BLaER1 treated with 17β-estradiol and CSF1 and Interleukin-3, amounts not matched to agents 10 nM and 100 nM (cell line): ENCODE measurements around the gene KLHDC7A.

ENCODE experiments used
- H3K27ac ChIP-seq, 11 experiments: shearing (Covaris generic); formaldehyde crosslinking; 2 replicates each; pipeline ENCODE4 v1.8.1; 2022
- H3K27me3 ChIP-seq, 11 experiments: shearing (Covaris generic); formaldehyde crosslinking; 2 replicates each; pipeline ENCODE4 v1.8.1; 2022
- H3K36me3 ChIP-seq, 11 experiments: shearing (Covaris generic); formaldehyde crosslinking; 2 replicates each; pipeline ENCODE4 v1.8.1; 2022
- H3K4me1 ChIP-seq, 10 experiments: shearing (Covaris generic); formaldehyde crosslinking; 2 replicates each; pipeline ENCODE4 v1.8.1; 2022
- H3K4me2 ChIP-seq, 11 experiments: shearing (Covaris generic); formaldehyde crosslinking; 2 replicates each; pipeline ENCODE4 v1.8.1; 2022
- H3K4me3 ChIP-seq, 10 experiments: shearing (Covaris generic); formaldehyde crosslinking; 2 replicates each; pipeline ENCODE4 v1.8.1; 2022
- H3K9ac ChIP-seq, 11 experiments: shearing (Covaris generic); formaldehyde crosslinking; 2 replicates each; pipeline ENCODE4 v1.8.1; 2022
- H3K9me3 ChIP-seq, 11 experiments: shearing (Covaris generic); formaldehyde crosslinking; replicated peaks in 1 of 11; 2 replicates each; pipeline ENCODE4 v1.8.1; 2022
- H4K20me1 ChIP-seq, 11 experiments: shearing (Covaris generic); formaldehyde crosslinking; 2 replicates each; pipeline ENCODE4 v1.8.1; 2022
- Cebpa-rat ChIP-seq, 11 experiments: shearing (Covaris generic); IDR thresholded peaks; 2 replicates each; pipeline ENCODE4 v1.8.1; 2022

Gene KLHDC7A

DNA sequence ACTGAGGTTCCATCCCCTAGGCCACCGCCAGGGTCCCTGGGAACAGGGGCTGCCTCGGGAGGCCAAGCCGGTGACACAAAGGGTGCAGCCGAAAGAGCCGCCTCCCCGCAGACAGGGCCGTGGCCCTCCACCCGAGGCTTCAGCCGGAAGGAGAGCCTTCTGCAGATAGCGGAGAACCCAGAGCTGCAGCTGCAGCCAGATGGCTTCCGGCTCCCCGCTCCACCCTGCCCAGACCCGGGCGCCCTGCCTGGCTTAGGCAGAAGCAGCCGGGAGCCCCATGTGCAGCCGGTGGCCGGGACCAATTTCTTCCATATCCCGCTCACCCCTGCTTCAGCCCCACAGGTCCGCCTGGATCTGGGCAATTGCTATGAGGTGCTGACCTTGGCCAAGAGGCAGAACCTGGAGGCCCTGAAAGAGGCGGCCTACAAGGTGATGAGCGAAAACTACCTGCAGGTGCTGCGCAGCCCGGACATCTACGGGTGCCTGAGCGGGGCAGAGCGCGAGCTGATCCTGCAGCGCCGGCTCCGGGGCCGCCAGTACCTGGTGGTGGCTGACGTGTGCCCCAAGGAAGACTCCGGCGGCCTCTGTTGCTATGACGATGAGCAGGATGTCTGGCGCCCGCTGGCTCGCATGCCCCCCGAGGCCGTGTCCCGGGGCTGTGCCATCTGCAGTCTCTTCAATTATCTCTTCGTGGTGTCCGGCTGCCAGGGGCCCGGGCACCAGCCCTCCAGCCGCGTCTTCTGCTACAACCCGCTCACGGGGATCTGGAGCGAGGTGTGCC is 1.4 kb downstream of the KLHDC7A start:
- H3K27me3 ChIP-seq: peaks cover 0 to 30% (median 0%) of the 10 kb centered on the region in 11 experiments; a peak in 5 of 22 replicates
- H3K27ac ChIP-seq: peak overlapping the region in 10 of 11 experiments; percentile 39 to 96 (median 76); a peak in 19 of 22 replicates
- peaks cover 0 to 13% (median 0%) of the 10 kb centered on the region in 11 experiments; a peak in 4 of 22 replicates for H4K20me1 ChIP-seq
- TF ChIP-seq Cebpa-rat (IDR thresholded peaks at IDR 0.05): no peak
- no peaks in the 10 kb centered on the region for H3K36me3 ChIP-seq
- H3K9ac ChIP-seq: peak overlapping the region; percentile 11 to 87 (median 62); a peak in 19 of 22 replicates
- no peaks in the 10 kb centered on the region for H3K9me3 ChIP-seq
- H3K4me1 ChIP-seq: peaks cover 45 to 78% (median 69%) of the 10 kb centered on the region in 10 experiments
- H3K4me2 ChIP-seq: peak overlapping the region; percentile 88 to 100 (median 98)
- peak overlapping the region; percentile 46 to 72 (median 58) for H3K4me3 ChIP-seq

DNA sequence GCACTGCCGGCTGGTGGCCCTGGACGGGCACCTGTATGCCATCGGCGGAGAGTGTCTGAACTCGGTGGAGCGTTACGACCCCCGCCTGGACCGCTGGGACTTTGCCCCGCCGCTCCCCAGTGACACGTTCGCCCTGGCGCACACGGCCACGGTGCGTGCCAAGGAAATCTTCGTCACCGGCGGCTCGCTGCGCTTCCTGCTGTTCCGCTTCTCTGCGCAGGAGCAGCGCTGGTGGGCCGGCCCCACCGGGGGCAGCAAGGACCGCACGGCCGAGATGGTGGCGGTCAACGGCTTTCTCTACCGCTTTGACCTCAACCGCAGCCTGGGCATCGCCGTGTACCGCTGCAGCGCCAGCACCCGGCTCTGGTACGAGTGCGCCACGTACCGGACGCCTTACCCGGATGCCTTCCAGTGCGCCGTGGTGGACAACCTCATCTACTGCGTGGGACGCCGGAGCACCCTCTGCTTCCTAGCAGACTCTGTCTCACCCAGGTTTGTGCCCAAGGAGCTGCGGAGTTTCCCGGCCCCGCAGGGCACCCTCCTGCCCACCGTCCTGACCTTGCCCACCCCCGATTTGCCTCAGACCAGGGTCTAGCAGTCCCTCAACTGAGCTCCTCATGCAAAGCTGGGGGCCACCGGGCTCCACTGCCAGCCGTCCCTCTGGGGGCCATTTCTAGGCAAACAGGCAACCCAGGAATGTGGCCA is 2.1 kb downstream of the KLHDC7A start:
- H3K9me3 ChIP-seq: no peaks in the 10 kb centered on the region
- no peak for TF ChIP-seq Cebpa-rat (IDR thresholded peaks at IDR 0.05)
- H3K9ac ChIP-seq: peak overlapping the region in 10 of 11 experiments; percentile 11 to 87 (median 66); a peak in 18 of 22 replicates
- H3K4me1 ChIP-seq: peaks cover 45 to 76% (median 69%) of the 10 kb centered on the region in 10 experiments
- H3K36me3 ChIP-seq: no peaks in the 10 kb centered on the region
- H3K27me3 ChIP-seq: peaks cover 0 to 30% (median 0%) of the 10 kb centered on the region in 11 experiments; a peak in 5 of 22 replicates
- H4K20me1 ChIP-seq: peaks cover 0 to 13% (median 0%) of the 10 kb centered on the region in 11 experiments; a peak in 4 of 22 replicates
- H3K27ac ChIP-seq: peak overlapping the region in 9 of 11 experiments; percentile 39 to 96 (median 78); a peak in 18 of 22 replicates
- peak overlapping the region; percentile 46 to 72 (median 58) for H3K4me3 ChIP-seq
- peak overlapping the region; percentile 88 to 100 (median 98) for H3K4me2 ChIP-seq

DNA sequence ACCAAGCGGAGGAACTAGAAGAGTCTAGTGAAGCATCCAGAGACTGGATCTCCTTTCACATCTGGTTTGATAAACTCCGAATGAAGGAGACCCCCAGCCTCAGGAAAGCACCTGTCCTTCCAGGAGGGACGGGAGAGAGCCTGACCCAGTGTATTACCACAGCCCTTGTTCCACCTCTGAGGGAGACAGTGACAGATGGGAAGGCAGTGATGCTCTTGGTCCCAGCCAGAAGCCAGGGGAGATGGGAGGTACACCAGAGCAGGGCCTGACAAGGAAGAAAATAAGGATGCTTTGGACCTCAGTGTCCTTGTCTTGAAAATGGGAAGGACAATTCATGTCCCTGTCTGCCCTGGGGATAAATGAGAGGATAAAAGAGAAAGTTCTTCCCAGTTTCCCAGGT is 3.5 kb downstream of the KLHDC7A start:
- H3K9ac ChIP-seq: no peak overlapping the region
- peaks cover 0 to 13% (median 0%) of the 10 kb centered on the region in 11 experiments; a peak in 4 of 22 replicates for H4K20me1 ChIP-seq
- H3K9me3 ChIP-seq: no peaks in the 10 kb centered on the region
- H3K4me2 ChIP-seq: peak overlapping the region in 10 of 11 experiments; percentile 19 to 99 (median 94); a peak in 18 of 22 replicates
- no peak overlapping the region for H3K4me3 ChIP-seq
- no peak overlapping the region for H3K27ac ChIP-seq
- H3K27me3 ChIP-seq: peaks cover 0 to 30% (median 0%) of the 10 kb centered on the region in 11 experiments; a peak in 5 of 22 replicates
- no peak for TF ChIP-seq Cebpa-rat (IDR thresholded peaks at IDR 0.05)
- H3K4me1 ChIP-seq: peaks cover 39 to 67% (median 62%) of the 10 kb centered on the region in 10 experiments
- H3K36me3 ChIP-seq: no peaks in the 10 kb centered on the region

DNA sequence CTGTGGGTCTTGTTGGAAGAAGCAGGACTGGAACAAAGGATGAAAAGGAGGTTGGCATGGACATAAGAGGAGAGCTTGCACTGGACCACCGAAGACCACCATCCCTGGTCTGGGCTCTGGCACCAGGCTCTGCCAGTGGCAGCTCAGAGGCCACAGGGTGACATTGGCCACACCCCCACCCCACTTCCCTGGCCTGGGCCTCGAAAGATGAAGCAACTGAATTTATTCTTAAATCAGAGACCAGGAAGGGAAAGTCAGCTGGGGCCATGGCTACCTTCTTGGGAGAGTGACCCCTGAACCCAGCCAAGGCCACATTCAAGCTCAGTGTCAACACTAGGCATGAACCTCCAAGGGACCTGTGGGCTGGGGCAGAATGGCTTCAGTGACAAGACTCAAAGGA is 4.0 kb downstream of the KLHDC7A start:
- H3K4me1 ChIP-seq: peaks cover 35 to 63% (median 58%) of the 10 kb centered on the region in 10 experiments
- no peak for TF ChIP-seq Cebpa-rat (IDR thresholded peaks at IDR 0.05)

DNA sequence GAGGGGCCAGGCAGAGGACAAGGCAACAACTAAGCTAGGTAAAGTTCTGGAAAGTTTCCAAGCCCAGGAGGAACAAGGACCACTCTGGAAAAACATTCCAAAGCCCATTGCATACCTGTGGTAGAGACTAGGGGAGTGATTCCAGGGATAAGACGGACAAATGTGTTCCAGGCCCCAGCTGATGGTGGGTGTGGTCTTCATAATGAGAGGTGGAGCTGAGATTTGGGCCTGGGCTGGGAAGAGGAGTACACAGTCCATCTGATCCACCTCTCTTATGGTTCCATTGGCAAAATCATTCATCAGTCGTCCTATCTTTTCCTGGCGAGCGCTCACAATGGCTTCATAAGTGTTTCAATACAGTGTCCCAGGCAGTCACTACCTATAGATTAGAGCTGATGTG is 4.5 kb downstream of the KLHDC7A start:
- no peak for TF ChIP-seq Cebpa-rat (IDR thresholded peaks at IDR 0.05)
- Histone ChIP-seq H3K4me1 (peaks cover 33 to 62% (median 57%) of the 10 kb centered on the region in 10 experiments), H3K4me2 (peak overlapping the region in 9 of 11 experiments; percentile 19 to 99 (median 96); a peak in 14 of 22 replicates), H3K36me3 (no peaks in the 10 kb centered on the region), H3K9me3 (peaks cover 0 to 9% (median 7%) of the 10 kb centered on the region in 11 experiments; a peak in 8 of 22 replicates), H3K27me3 (peaks cover 0 to 30% (median 0%) of the 10 kb centered on the region in 11 experiments; a peak in 5 of 22 replicates), H4K20me1 (peaks cover 0 to 13% (median 0%) of the 10 kb centered on the region in 11 experiments; a peak in 4 of 22 replicates), H3K9ac (no peak overlapping the region), H3K27ac (no peak overlapping the region), H3K4me3 (no peak overlapping the region)

More for the DNA sequence above, 4.0 kb downstream of the KLHDC7A start:
- Histone ChIP-seq H4K20me1 (peaks cover 0 to 13% (median 0%) of the 10 kb centered on the region in 11 experiments; a peak in 4 of 22 replicates), H3K9me3 (peaks cover 0 to 4% (median 2%) of the 10 kb centered on the region in 11 experiments; a peak in 8 of 22 replicates), H3K27ac (no peak overlapping the region), H3K9ac (no peak overlapping the region), H3K36me3 (no peaks in the 10 kb centered on the region), H3K27me3 (peaks cover 0 to 30% (median 0%) of the 10 kb centered on the region in 11 experiments; a peak in 5 of 22 replicates), H3K4me2 (peak overlapping the region in 10 of 11 experiments; percentile 19 to 99 (median 94); a peak in 17 of 22 replicates), H3K4me3 (no peak overlapping the region)

DNA sequence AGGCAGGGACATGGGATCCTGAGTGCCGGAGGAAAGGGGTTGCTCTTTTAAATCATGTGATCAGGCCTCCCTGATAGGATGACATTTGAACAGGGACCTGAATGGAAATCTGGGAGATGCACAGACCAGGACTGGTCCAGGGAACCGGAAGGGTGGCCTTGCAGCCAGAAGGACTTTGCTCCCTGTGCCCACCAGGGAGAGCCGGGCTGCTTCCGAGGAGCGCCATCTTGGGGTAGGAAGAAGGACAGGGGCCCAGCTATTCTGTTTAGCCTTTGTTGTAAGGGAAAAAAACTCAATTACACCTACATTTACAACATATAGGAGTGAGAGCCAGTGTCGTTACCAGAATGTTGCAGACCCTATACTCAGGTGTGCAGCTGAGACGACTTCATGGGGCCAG is 5.5 kb downstream of the KLHDC7A start:
- Histone ChIP-seq H3K27ac (no peak overlapping the region), H3K9ac (no peak overlapping the region), H3K9me3 (peaks cover 0 to 11% (median 7%) of the 10 kb centered on the region in 11 experiments; a peak in 8 of 22 replicates), H3K36me3 (no peaks in the 10 kb centered on the region), H4K20me1 (peaks cover 0 to 13% (median 0%) of the 10 kb centered on the region in 11 experiments; a peak in 4 of 22 replicates), H3K27me3 (peaks cover 0 to 25% (median 0%) of the 10 kb centered on the region in 11 experiments; a peak in 5 of 22 replicates), H3K4me3 (no peak overlapping the region), H3K4me2 (no peak overlapping the region), H3K4me1 (peaks cover 33 to 62% (median 57%) of the 10 kb centered on the region in 10 experiments)
- TF ChIP-seq Cebpa-rat (IDR thresholded peaks at IDR 0.05): no peak

DNA sequence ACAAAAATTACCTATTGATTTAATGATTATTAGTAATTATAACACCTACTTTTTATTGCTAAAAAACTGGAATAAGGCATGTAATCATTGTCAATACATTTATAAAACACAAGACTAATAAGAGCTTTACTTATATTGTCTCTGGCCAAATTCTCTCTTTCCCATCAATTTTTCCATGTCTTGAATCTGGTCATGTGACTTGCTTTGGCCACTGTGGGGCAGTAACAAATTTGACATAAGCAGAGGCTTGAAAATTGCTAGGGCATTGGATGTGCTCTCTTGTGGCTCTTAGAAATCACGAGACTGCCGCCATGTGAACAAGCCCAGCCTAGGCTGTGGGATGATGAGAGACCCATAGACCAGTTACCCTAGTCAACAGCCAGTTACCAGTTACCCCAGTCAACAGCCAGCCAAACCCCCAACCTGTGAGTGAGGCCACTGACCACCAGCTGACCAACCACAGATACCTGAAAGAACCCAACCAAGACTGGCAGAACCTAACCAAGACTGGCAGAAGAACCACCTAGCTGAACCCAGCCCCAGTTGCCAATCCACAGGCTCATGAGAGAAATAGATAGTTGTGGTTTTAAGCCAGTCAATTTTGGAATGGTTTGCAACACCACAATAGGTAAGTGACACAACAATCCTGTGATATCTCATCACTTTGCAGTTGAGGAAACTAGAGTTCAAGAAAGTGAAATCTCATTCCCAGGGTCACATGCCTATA is 8.8 kb downstream of the KLHDC7A start:
- H3K27me3 ChIP-seq: no peaks in the 10 kb centered on the region
- peaks cover 0 to 6% (median 0%) of the 10 kb centered on the region in 11 experiments; a peak in 1 of 22 replicates for H4K20me1 ChIP-seq
- TF ChIP-seq Cebpa-rat (IDR thresholded peaks at IDR 0.05): no peak
- H3K9ac ChIP-seq: no peak overlapping the region
- H3K4me3 ChIP-seq: no peak overlapping the region
- H3K4me2 ChIP-seq: peak overlapping the region in 9 of 11 experiments; percentile 59 to 76 (median 65); a peak in 10 of 22 replicates
- H3K27ac ChIP-seq: peak overlapping the region in 3 of 11 experiments; percentile 43 to 63 (median 56); a peak in 4 of 22 replicates
- H3K4me1 ChIP-seq: peaks cover 34 to 63% (median 46%) of the 10 kb centered on the region in 10 experiments
- H3K9me3 ChIP-seq: peaks cover 0 to 24% (median 14%) of the 10 kb centered on the region in 11 experiments; a peak in 16 of 22 replicates
- H3K36me3 ChIP-seq: no peaks in the 10 kb centered on the region

DNA sequence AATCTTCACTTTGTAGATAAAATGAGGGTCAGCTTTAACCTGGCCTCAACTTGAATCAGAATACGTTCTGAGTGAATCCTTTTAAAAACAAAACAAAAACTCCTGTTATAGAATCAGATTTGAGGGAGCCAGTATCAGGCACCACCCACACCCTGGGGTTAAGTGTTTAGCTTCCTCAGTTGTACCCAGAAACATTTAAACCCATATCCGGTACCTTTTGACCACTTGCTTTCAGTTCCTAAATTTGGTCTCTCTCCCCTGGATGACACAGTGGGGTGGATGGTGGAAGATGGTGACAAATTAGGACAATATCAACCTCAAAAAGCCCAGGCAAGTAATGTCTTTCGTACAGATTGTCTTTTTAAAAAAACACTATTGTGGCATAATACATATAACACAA is 10.4 kb downstream of the KLHDC7A start:
- no peaks in the 10 kb centered on the region for H3K27me3 ChIP-seq
- no peak overlapping the region for H3K4me3 ChIP-seq
- no peaks in the 10 kb centered on the region for H4K20me1 ChIP-seq
- no peak for TF ChIP-seq Cebpa-rat (IDR thresholded peaks at IDR 0.05)
- H3K36me3 ChIP-seq: no peaks in the 10 kb centered on the region
- H3K27ac ChIP-seq: peak overlapping the region in 6 of 11 experiments; percentile 2 to 63 (median 40); a peak in 9 of 22 replicates
- peaks cover 23 to 64% (median 40%) of the 10 kb centered on the region in 10 experiments for H3K4me1 ChIP-seq
- H3K9me3 ChIP-seq: peaks cover 0 to 28% (median 16%) of the 10 kb centered on the region in 11 experiments; a peak in 17 of 22 replicates
- peak overlapping the region; percentile 59 to 76 (median 67) for H3K4me2 ChIP-seq
- H3K9ac ChIP-seq: peak overlapping the region in 2 of 11 experiments; percentile 8 to 15; a peak in 2 of 22 replicates
